GM12892 (cell line): ENCODE results near the gene EPS8.

Experiments used
- POLR2AphosphoS5 ChIP-seq: IDR thresholded peaks from 2 replicates; pipeline ENCODE4 v1.6.1; 2011; ENCODE audit warnings: low read depth, low read length, control low read depth
- TAF1 ChIP-seq: IDR thresholded peaks from 2 replicates; pipeline ENCODE4 v1.6.1; 2011; ENCODE audit warnings: low read depth, mild to moderate bottlenecking, control low read depth, low read length, borderline replicate concordance

DNA sequence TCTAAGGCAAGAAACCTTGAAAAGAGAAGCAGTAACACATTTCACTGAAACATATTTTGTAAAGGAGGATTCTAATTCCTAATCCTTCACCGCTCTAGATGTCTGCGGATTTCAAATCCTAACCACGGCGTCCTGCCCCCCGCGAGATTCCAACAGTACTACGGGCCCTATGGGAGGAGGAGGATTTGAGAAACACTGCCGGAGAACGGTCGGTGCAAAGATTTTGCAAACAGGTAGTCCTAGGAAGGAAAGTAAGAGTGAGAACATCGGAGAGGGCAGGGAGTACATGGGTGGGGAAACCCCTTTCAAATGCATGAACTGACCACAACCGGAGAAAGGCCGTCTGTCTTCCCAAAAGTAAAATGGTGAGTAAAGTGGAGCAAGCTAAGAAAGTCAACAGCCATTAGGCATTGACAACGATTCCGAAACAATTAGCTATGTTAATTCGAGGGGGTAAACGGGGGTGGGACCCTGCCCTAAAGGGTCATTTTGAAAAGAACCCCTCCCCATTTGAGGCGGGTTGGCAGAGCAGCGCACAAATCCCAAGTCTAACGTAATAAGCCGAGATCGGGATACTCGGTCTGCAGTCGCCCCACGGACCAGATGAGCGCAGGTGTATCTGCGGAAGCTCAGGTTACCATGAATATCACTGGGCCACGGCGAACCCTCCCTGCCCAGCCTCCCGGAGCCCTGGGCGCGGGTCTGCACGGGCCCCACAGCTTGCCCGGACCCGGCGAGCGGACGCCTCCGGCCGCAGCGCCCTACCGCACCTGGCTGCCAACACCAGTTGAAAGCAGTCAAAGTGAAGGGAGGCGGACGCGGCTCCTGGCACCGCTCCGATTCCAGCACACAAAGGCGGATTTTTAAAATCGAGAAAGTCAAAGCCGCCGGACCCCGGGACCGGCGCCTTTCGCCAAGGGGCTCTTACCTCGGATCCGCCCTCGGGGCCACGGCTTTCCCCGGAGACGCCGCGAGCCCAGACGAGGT, 662 bp downstream of the EPS8 start:
- TF ChIP-seq POLR2AphosphoS5 = no peak
- TF ChIP-seq TAF1 = no peak
